GM12878 (cell line): ENCODE measurements around the gene MIAT.

ENCODE experiments used
- BRCA1 ChIP-seq: IDR thresholded peaks from 2 replicates; pipeline ENCODE4 v1.6.1; 2011; ENCODE audit warnings: low read depth, low read length, improper control_type of control experiment
- CHD2 ChIP-seq: IDR thresholded peaks from 2 replicates; pipeline ENCODE4 v1.6.1; 2011; ENCODE audit warnings: low read depth, low read length, improper control_type of control experiment, borderline replicate concordance
- CTCF ChIP-seq, 3 experiments: IDR thresholded peaks in 2 of 3; conservative IDR thresholded peaks in 1 of 3; 2 replicates each; pipeline ENCODE4 v1.5.1; 2011; ENCODE audit warnings: low read depth in 3 of 3, low read length in 3 of 3, mild to moderate bottlenecking in 3 of 3, control low read depth in 2 of 3, moderate library complexity in 2 of 3, inconsistent platforms in 1 of 3, mixed read lengths in 1 of 3; ENCODE audit not compliant: control insufficient read depth in 2 of 3, insufficient read depth in 1 of 3; ENCODE audit errors: extremely low read depth in 1 of 3
- EP300 ChIP-seq, 2 experiments: fragments of 150-350 bp in 1 of 2; IDR thresholded peaks; 2 replicates each; pipeline ENCODE4 v1.6.1; 2011 to 2012; ENCODE audit warnings: low read depth in 2 of 2, low read length in 2 of 2, borderline replicate concordance in 1 of 2, improper control_type of control experiment in 1 of 2, inconsistent platforms in 1 of 2; ENCODE audit not compliant: control insufficient read depth in 1 of 2
- FOS ChIP-seq: IDR thresholded peaks from 3 replicates; pipeline ENCODE4 v1.6.1; 2011; ENCODE audit warnings: borderline replicate concordance; ENCODE audit not compliant: insufficient read length; ENCODE audit errors: extremely low read depth
- HDAC2 ChIP-seq: fragments of 200-600 bp; sonication (generic); IDR thresholded peaks from 2 replicates; pipeline ENCODE4 v1.6.1; 2017
- NBN ChIP-seq: fragments of 450-650 bp; IDR thresholded peaks from 2 replicates; pipeline ENCODE4 v1.6.1; 2016
- POLR2A ChIP-seq: IDR thresholded peaks from 2 replicates; pipeline ENCODE4 v1.6.1; 2011; ENCODE audit warnings: low read depth, mild to moderate bottlenecking, low read length
- POLR2AphosphoS2 ChIP-seq: IDR thresholded peaks from 2 replicates; pipeline ENCODE4 v1.6.1; 2011; ENCODE audit warnings: low read depth, mild to moderate bottlenecking, low read length, improper control_type of control experiment, moderate library complexity
- SIN3A ChIP-seq: IDR thresholded peaks from 2 replicates; pipeline ENCODE4 v1.6.1; 2012; ENCODE audit warnings: low read depth, low read length, improper control_type of control experiment
- STAT1 ChIP-seq: fragments of 450-650 bp; conservative IDR thresholded peaks from 2 replicates; pipeline ENCODE4 v1.6.1; 2014; ENCODE audit warnings: antibody characterized with exemption, mild to moderate bottlenecking
- SUZ12 ChIP-seq: fragments of 200-600 bp; sonication (generic); IDR thresholded peaks from one replicate; pipeline ENCODE4 v1.6.1; 2018; ENCODE audit warnings: antibody characterized with exemption, mild to moderate bottlenecking; ENCODE audit not compliant: unreplicated experiment
- TBL1XR1 ChIP-seq: IDR thresholded peaks from 2 replicates; pipeline ENCODE4 v1.6.1; 2012; ENCODE audit warnings: low read depth, low read length, improper control_type of control experiment
- USF2 ChIP-seq: IDR thresholded peaks from 2 replicates; pipeline ENCODE4 v1.6.1; 2011; ENCODE audit warnings: low read depth, low read length, improper control_type of control experiment, borderline replicate concordance

GRCh38 chr22:26662160-26662559, 4.8 kb downstream of the MIAT start:
- TF ChIP-seq NBN (no peak), CTCF (IDR thresholded peaks at IDR 0.05 in 2 of 3, conservative IDR thresholded peaks at IDR 0.05 in 1 of 3; ENCODE audit: control insufficient read depth in 2 of 3, extremely low read depth in 1 of 3, insufficient read depth in 1 of 3, low read depth in 3 of 3, low read length in 3 of 3) (no peak), TBL1XR1 (no peak), SUZ12 (no peak), HDAC2 (no peak), SIN3A (no peak), POLR2AphosphoS2 (no peak), EP300 (IDR thresholded peaks at IDR 0.05; ENCODE audit: borderline replicate concordance in 1 of 2, control insufficient read depth in 1 of 2, low read depth in 2 of 2, low read length in 2 of 2) (no peak), STAT1 (no peak), CHD2 (no peak), POLR2A (no peak), FOS (no peak), USF2 (no peak), BRCA1 (no peak)
